Esophagus mucosa (tissue), 1 donor: ENCODE data around the gene CHP2. TPM values are rescaled to one million over a fixed set of nuclear protein-coding genes. Genes with fewer than 3 reads are reported as not detected.

Source experiments
- total RNA-seq: library from RNA; stranded (reverse); gene quantifications from one replicate; pipeline ENCODE4 v1.2.4, GENCODE V29; 2023
- donor health status: DM: yes; HTN: yes; CAD: no.

Gene CHP2
- total RNA-seq, 1 donor from 2014 or later, result 0.08 TPM

Other genes starting within 250 kb of the CHP2 start
- gene GGA2, start 244.5 kb upstream of the CHP2 start, total RNA-seq, result 24.6 TPM
- 13.5 TPM for gene EARS2, start 197.7 kb upstream of the CHP2 start, total RNA-seq
- 27.3 TPM for gene UBFD1, start 197.3 kb upstream of the CHP2 start, total RNA-seq
- 79.5 TPM for gene NDUFAB1, start 158.7 kb upstream of the CHP2 start, total RNA-seq
- 11.3 TPM for gene PALB2, start 113.7 kb upstream of the CHP2 start, total RNA-seq
- 42.3 TPM for gene DCTN5, start 113.6 kb upstream of the CHP2 start, total RNA-seq
- 29.9 TPM for gene PLK1, start 76.1 kb upstream of the CHP2 start, total RNA-seq
- gene ERN2, start 41.8 kb upstream of the CHP2 start, total RNA-seq, result 0.36 TPM
- 0.76 TPM for gene PRKCB, start 81.0 kb downstream of the CHP2 start, total RNA-seq